ENCODE measurements around the gene BLOC1S4.

Gene BLOC1S4

GRCh38 chr4:6689506-6689960, 26.4 kb upstream of the BLOC1S4 start:
- Mint-ChIP-seq H3K9me3 (no peaks in the 10 kb centered on the region), H3K36me3 (ENCODE audit: low read depth) (no peaks in the 10 kb centered on the region), H3K4me1 (peaks cover 23% of the 10 kb centered on the region), H3K27me3 (ENCODE audit: low read depth) (peaks cover 6% of the 10 kb centered on the region), H3K27ac (no peak overlapping the region), H3K4me3 (no peak overlapping the region)
- no peak for TF ChIP-seq CTCF (IDR thresholded peaks at IDR 0.05; ENCODE audit: unreplicated experiment in 3 of 3)

GRCh38 chr4:6692379-6692778, 23.6 kb upstream of the BLOC1S4 start:
- peaks cover 29% of the 10 kb centered on the region for H3K4me1 Mint-ChIP-seq
- no peaks in the 10 kb centered on the region for H3K36me3 Mint-ChIP-seq (ENCODE audit: low read depth)
- peak overlapping the region in 1 of 3 experiments; percentile 3 for H3K4me3 Mint-ChIP-seq
- H3K9me3 Mint-ChIP-seq: no peaks in the 10 kb centered on the region
- no peaks in the 10 kb centered on the region for H3K27me3 Mint-ChIP-seq (ENCODE audit: low read depth)
- peak overlapping the region; percentile 93 to 96 (median 95) for H3K27ac Mint-ChIP-seq
- no peak for TF ChIP-seq CTCF (IDR thresholded peaks at IDR 0.05; ENCODE audit: unreplicated experiment in 3 of 3)

- H3K27me3 Mint-ChIP-seq (ENCODE audit: low read depth): no peaks in the 10 kb centered on the region
- peak overlapping the region; percentile 93 to 96 (median 95) for H3K27ac Mint-ChIP-seq
- peaks cover 29% of the 10 kb centered on the region for H3K4me1 Mint-ChIP-seq
- no peaks in the 10 kb centered on the region for H3K36me3 Mint-ChIP-seq (ENCODE audit: low read depth)
- TF ChIP-seq CTCF (IDR thresholded peaks at IDR 0.05; ENCODE audit: unreplicated experiment in 3 of 3): no peak
- H3K4me3 Mint-ChIP-seq: peak overlapping the region in 2 of 3 experiments; percentile 3 to 12
- no peaks in the 10 kb centered on the region for H3K9me3 Mint-ChIP-seq
These were observed 23.2 kb upstream of the BLOC1S4 start for GRCh38 chr4:6692806-6693205.

GRCh38 chr4:6693231-6694176, 22.5 kb upstream of the BLOC1S4 start, which contains the start of gene S100P:
TSS of gene S100P (plus strand) at chr4:6693878. CDS start at chr4:6693933, 55 bp downstream.
- H3K4me1 Mint-ChIP-seq: peaks cover 29% of the 10 kb centered on the region
- peak within 1 kb of the TSS; percentile 93 to 96 (median 95) for H3K27ac Mint-ChIP-seq
- no peaks in the 10 kb centered on the region for H3K9me3 Mint-ChIP-seq
- H3K36me3 Mint-ChIP-seq (ENCODE audit: low read depth): peaks cover 5% of the 10 kb centered on the region
- TF ChIP-seq CTCF (IDR thresholded peaks at IDR 0.05; ENCODE audit: unreplicated experiment in 3 of 3): no peak
- peak within 1 kb of the TSS in 2 of 3 experiments; percentile 3 to 12 for H3K4me3 Mint-ChIP-seq
- H3K27me3 Mint-ChIP-seq (ENCODE audit: low read depth): no peaks in the 10 kb centered on the region

- H3K4me1 Mint-ChIP-seq: peaks cover 24% of the 10 kb centered on the region
- H3K27ac Mint-ChIP-seq: peak overlapping the region; percentile 42 to 64 (median 43)
- TF ChIP-seq CTCF (IDR thresholded peaks at IDR 0.05; ENCODE audit: unreplicated experiment in 3 of 3): no peak
- no peaks in the 10 kb centered on the region for H3K27me3 Mint-ChIP-seq (ENCODE audit: low read depth)
- no peak overlapping the region for H3K4me3 Mint-ChIP-seq
- H3K36me3 Mint-ChIP-seq (ENCODE audit: low read depth): peaks cover 9% of the 10 kb centered on the region
- no peaks in the 10 kb centered on the region for H3K9me3 Mint-ChIP-seq
These were observed 21.6 kb upstream of the BLOC1S4 start for GRCh38 chr4:6694177-6694901.
